ENCODE results near the gene EPB41L2. TPM values are rescaled to one million over a fixed set of nuclear protein-coding genes. Genes with fewer than 3 reads are reported as not detected.

The EPB41L2 gene
- total RNA-seq, 3 donors from 2014 or later (not counting 1 experiment from before 2014, with no cell fraction given), result 6.8 to 11.4 (median 11.0) TPM

- Histone ChIP-seq H3K27me3 (ENCODE audit: control insufficient read depth, insufficient read depth, low read length) (no peaks in the 10 kb centered on the region), H3K4me3 (ENCODE audit: low read length) (no peak overlapping the region), H3K36me3 (ENCODE audit: control insufficient read depth, insufficient read depth, low read length) (no peaks in the 10 kb centered on the region), H3K27ac (ENCODE audit: low read length) (no peak overlapping the region), H3K4me1 (ENCODE audit: control insufficient read depth, insufficient read depth, low read length) (no peaks in the 10 kb centered on the region), H3K9me3 (ENCODE audit: control insufficient read depth, insufficient read depth, low read length) (peaks cover 19% of the 10 kb centered on the region)
- TF ChIP-seq CTCF (IDR thresholded peaks at IDR 0.05), result no peak
- intact Hi-C loops (cut with micrococcal nuclease), result no loop called here
- Mint-ChIP-seq H3K36me3 (peaks cover 15% of the 10 kb centered on the region), H3K4me1 (no peaks in the 10 kb centered on the region), H3K9me3 (peaks cover 10% of the 10 kb centered on the region in 2 donors), H3K27ac (no peak overlapping the region), H3K27me3 (ENCODE audit: low read depth in 2 of 2) (no peaks in the 10 kb centered on the region), H3K4me3 (no peak overlapping the region)
- WGBS (ENCODE audit: insufficient coverage), result 97% methylated on average over 4 of the region's 5 CpGs
- ATAC-seq (no peak), DNase-seq (no peak)
These were observed 55.8 kb downstream of the EPB41L2 start for GRCh38 chr6:131007286-131007685.

- no peaks in the 10 kb centered on the region for H3K4me1 Mint-ChIP-seq
- intact Hi-C loops (cut with micrococcal nuclease), result no loop called here
- peaks cover 19% of the 10 kb centered on the region for H3K9me3 ChIP-seq (ENCODE audit: control insufficient read depth, insufficient read depth, low read length)
- H3K4me3 Mint-ChIP-seq, result no peak overlapping the region
- H3K36me3 ChIP-seq (ENCODE audit: control insufficient read depth, insufficient read depth, low read length), result no peaks in the 10 kb centered on the region
- peaks cover 15% of the 10 kb centered on the region for H3K36me3 Mint-ChIP-seq
- WGBS (ENCODE audit: insufficient coverage), result 98% methylated on average over 3 of the region's 3 CpGs
- no peak for TF ChIP-seq CTCF (IDR thresholded peaks at IDR 0.05)
- H3K27me3 ChIP-seq (ENCODE audit: control insufficient read depth, insufficient read depth, low read length), result no peaks in the 10 kb centered on the region
- peaks cover 10% of the 10 kb centered on the region in 2 donors for H3K9me3 Mint-ChIP-seq
- H3K27ac ChIP-seq (ENCODE audit: low read length), result no peak overlapping the region
- peaks cover 3 to 14% of the 10 kb centered on the region in 2 donors for H3K27me3 Mint-ChIP-seq (ENCODE audit: low read depth in 2 of 2)
- ATAC-seq, result no peak
- DNase-seq, result no peak
- no peak overlapping the region for H3K4me3 ChIP-seq (ENCODE audit: low read length)
- H3K27ac Mint-ChIP-seq, result no peak overlapping the region
- H3K4me1 ChIP-seq (ENCODE audit: control insufficient read depth, insufficient read depth, low read length), result no peaks in the 10 kb centered on the region
These were observed 57.5 kb downstream of the EPB41L2 start for GRCh38 chr6:131005439-131006016.

GRCh38 chr6:131004936-131005335, 58.1 kb downstream of the EPB41L2 start:
- Histone ChIP-seq H3K4me3 (ENCODE audit: low read length) (no peak overlapping the region), H3K27me3 (ENCODE audit: control insufficient read depth, insufficient read depth, low read length) (no peaks in the 10 kb centered on the region), H3K9me3 (ENCODE audit: control insufficient read depth, insufficient read depth, low read length) (peaks cover 19% of the 10 kb centered on the region), H3K36me3 (ENCODE audit: control insufficient read depth, insufficient read depth, low read length) (no peaks in the 10 kb centered on the region), H3K27ac (ENCODE audit: low read length) (no peak overlapping the region), H3K4me1 (ENCODE audit: control insufficient read depth, insufficient read depth, low read length) (no peaks in the 10 kb centered on the region)
- H3K36me3 Mint-ChIP-seq, result peaks cover 15% of the 10 kb centered on the region
- 90% methylated on average over 2 of the region's 2 CpGs for WGBS (ENCODE audit: insufficient coverage)
- intact Hi-C loops (cut with micrococcal nuclease), result no loop called here
- DNase-seq (no peak), ATAC-seq (no peak)
- TF ChIP-seq CTCF (IDR thresholded peaks at IDR 0.05), result no peak
- no peaks in the 10 kb centered on the region for H3K4me1 Mint-ChIP-seq
- peaks cover 3 to 20% of the 10 kb centered on the region in 2 donors for H3K27me3 Mint-ChIP-seq (ENCODE audit: low read depth in 2 of 2)
- no peak overlapping the region for H3K4me3 Mint-ChIP-seq
- peaks cover 10% of the 10 kb centered on the region in 2 donors for H3K9me3 Mint-ChIP-seq
- no peak overlapping the region for H3K27ac Mint-ChIP-seq

GRCh38 chr6:131004387-131004755, 58.7 kb downstream of the EPB41L2 start:
- intact Hi-C loops (cut with micrococcal nuclease), result no loop called here
- Mint-ChIP-seq H3K4me3 (no peak overlapping the region), H3K4me1 (no peaks in the 10 kb centered on the region)

More at GRCh38 chr6:131004387-131004755, 58.7 kb downstream of the EPB41L2 start:
- Mint-ChIP-seq H3K9me3 (peaks cover 10% of the 10 kb centered on the region in 2 donors), H3K27me3 (ENCODE audit: low read depth in 2 of 2) (peaks cover 3 to 20% of the 10 kb centered on the region in 2 donors), H3K27ac (no peak overlapping the region), H3K36me3 (peaks cover 15% of the 10 kb centered on the region)
- Histone ChIP-seq H3K4me3 (ENCODE audit: low read length) (no peak overlapping the region), H3K9me3 (ENCODE audit: control insufficient read depth, insufficient read depth, low read length) (peaks cover 19% of the 10 kb centered on the region), H3K4me1 (ENCODE audit: control insufficient read depth, insufficient read depth, low read length) (no peaks in the 10 kb centered on the region), H3K27me3 (ENCODE audit: control insufficient read depth, insufficient read depth, low read length) (no peaks in the 10 kb centered on the region), H3K27ac (ENCODE audit: low read length) (no peak overlapping the region), H3K36me3 (ENCODE audit: control insufficient read depth, insufficient read depth, low read length) (no peaks in the 10 kb centered on the region)
- ATAC-seq (no peak), DNase-seq (no peak)
- WGBS (ENCODE audit: insufficient coverage), result 100% methylated on average over 1 of the region's 1 CpG
- TF ChIP-seq CTCF (IDR thresholded peaks at IDR 0.05), result no peak

Measured in natural killer cell (primary cell).